GM12878 (cell line): ENCODE measurements around the gene AIRE. TPM values are rescaled to one million over a fixed set of nuclear protein-coding genes. Genes with fewer than 3 reads are reported as not detected.

Source experiments
- ATAC-seq: fragments of 200-7000 bp; cut with Tn5 transposase; 3 replicates; pipeline ENCODE4 v1.9.1; 2020; ENCODE audit warnings: mild to moderate bottlenecking, moderate library complexity
- BruUV-seq: library from RNA; stranded (reverse); fragments of 400-500 nt; replicated peaks from 2 replicates; lab custom pipeline; 2021; lab: Mats Ljungman, UMichigan
- CTCF ChIA-PET: fragments of 300-600 bp; sonication (Branson Sonifier 250); formaldehyde crosslinking; extraction: SDS; loops from one replicate; lab custom pipeline; 2021; ENCODE audit warnings: inconsistent platforms; lab: Yijun Ruan, JAX
- POLR2A ChIA-PET: fragments of 350-600 bp; formaldehyde crosslinking; extraction: SDS; loops from one replicate; lab custom pipeline; 2021; ENCODE audit warnings: inconsistent platforms; lab: Charles Lee
- RAD21 ChIA-PET: fragments of 300-600 bp; sonication (Branson Sonifier 250); formaldehyde crosslinking; loops from one replicate; lab custom pipeline; 2023; ENCODE audit warnings: antibody characterized with exemption; ENCODE audit not compliant: unreplicated experiment; lab: Charles Lee
- SMC1A ChIA-PET: fragments of 300-600 bp; sonication (Branson Sonifier 250); formaldehyde crosslinking; loops from one replicate; lab custom pipeline; 2023; ENCODE audit not compliant: unreplicated experiment, uncharacterized antibody; lab: Charles Lee
- DNase-seq: peaks from one replicate; pipeline ENCODE4 v3.0.0-alpha.2; 2011; ENCODE audit warnings: low read depth, low spot score
- FAIRE-seq: peaks from 3 replicates; lab custom pipeline; 2011; peaks lifted over from hg19 to GRCh38; lab: Jason Lieb, UNC
- H2AFZ ChIP-seq: 2 replicates; pipeline ENCODE4 v1.6.0; 2011; ENCODE audit warnings: low read depth, low read length, control low read depth; ENCODE audit not compliant: control insufficient read depth
- H3K27ac ChIP-seq: 2 replicates; pipeline ENCODE4 v1.5.1; 2011; ENCODE audit warnings: control low read depth; ENCODE audit not compliant: control insufficient read depth, insufficient read depth
- H3K27me3 ChIP-seq, 2 experiments: replicated peaks in 1 of 2; 2 replicates each; pipeline versions ENCODE4 v1.6.0 to v1.6.1; 2011; ENCODE audit warnings: low read length in 1 of 2; ENCODE audit not compliant: control insufficient read depth in 2 of 2, insufficient read depth in 2 of 2
- H3K36me3 ChIP-seq, 2 experiments: 2 replicates each; pipeline ENCODE4 v1.5.1; 2011; ENCODE audit warnings: low read length in 1 of 2; ENCODE audit not compliant: control insufficient read depth in 2 of 2, insufficient read depth in 2 of 2
- H3K4me1 ChIP-seq: 2 replicates; pipeline ENCODE4 v1.6.1; 2011; ENCODE audit warnings: mild to moderate bottlenecking, low read length, moderate library complexity, mixed read lengths; ENCODE audit not compliant: control insufficient read depth, insufficient read depth
- H3K4me2 ChIP-seq: 2 replicates; pipeline ENCODE4 v1.6.0; 2011; ENCODE audit warnings: control low read depth; ENCODE audit not compliant: control insufficient read depth, insufficient read depth
- H3K4me3 ChIP-seq: fragments of 200-600 bp; sonication (generic); 2 replicates; pipeline ENCODE4 v1.5.1; 2016
- H3K79me2 ChIP-seq: 2 replicates; pipeline ENCODE4 v1.6.0; 2011; ENCODE audit warnings: low read length; ENCODE audit not compliant: control insufficient read depth, insufficient read depth
- H3K9ac ChIP-seq: 2 replicates; pipeline ENCODE4 v1.8.0; 2011; ENCODE audit warnings: low read length, control low read depth, mixed read lengths; ENCODE audit not compliant: control insufficient read depth, insufficient read depth
- H3K9me3 ChIP-seq: replicated peaks from 3 replicates; pipeline ENCODE4 v1.5.1; 2011; ENCODE audit warnings: mild to moderate bottlenecking, low read length; ENCODE audit not compliant: control insufficient read depth, insufficient read depth
- H4K20me1 ChIP-seq: 2 replicates; pipeline ENCODE4 v1.6.0; 2011; ENCODE audit not compliant: control insufficient read depth, insufficient read depth
- ASH2L ChIP-seq: fragments of 300-600, 200-600 bp; sonication (generic); IDR thresholded peaks from 2 replicates; pipeline ENCODE4 v1.6.1; 2017; ENCODE audit warnings: low read depth, mild to moderate bottlenecking, borderline replicate concordance
- BHLHE40 ChIP-seq, 2 experiments: fragments of 450-650 bp in 1 of 2; IDR thresholded peaks; 2 replicates each; pipeline ENCODE4 v1.6.1; 2011 to 2017; ENCODE audit warnings: low read depth in 2 of 2, borderline replicate concordance in 1 of 2, improper control_type of control experiment in 1 of 2, low read length in 1 of 2, mild to moderate bottlenecking in 1 of 2
- CHD1 ChIP-seq: IDR thresholded peaks from 2 replicates; pipeline ENCODE4 v1.6.1; 2012; ENCODE audit warnings: low read depth, low read length, improper control_type of control experiment
- IKZF1 ChIP-seq: fragments of 450-650 bp; conservative IDR thresholded peaks from 2 replicates; pipeline ENCODE4 v1.6.1; 2017; ENCODE audit warnings: antibody characterized with exemption, mild to moderate bottlenecking
- IKZF2 ChIP-seq, 2 experiments: fragments of 450-650 bp; IDR thresholded peaks; 2 replicates each; pipeline ENCODE4 v1.6.1; 2017; ENCODE audit warnings: mild to moderate bottlenecking in 2 of 2, moderate library complexity in 2 of 2
- KAT2A ChIP-seq: conservative IDR thresholded peaks from 2 replicates; pipeline ENCODE4 v1.6.1; 2011; ENCODE audit warnings: low read depth, low read length; ENCODE audit not compliant: control insufficient read depth
- NFYB ChIP-seq: IDR thresholded peaks from 2 replicates; pipeline ENCODE4 v1.6.1; 2011; ENCODE audit warnings: low read depth, mild to moderate bottlenecking, low read length, improper control_type of control experiment, moderate library complexity; ENCODE audit not compliant: insufficient read depth
- PML ChIP-seq: IDR thresholded peaks from 2 replicates; pipeline ENCODE4 v1.6.1; 2012; ENCODE audit warnings: low read length, inconsistent platforms
- RBBP5 ChIP-seq: fragments of 200-600 bp; sonication (generic); conservative IDR thresholded peaks from 2 replicates; pipeline ENCODE4 v1.6.1; 2016
- SIN3A ChIP-seq: IDR thresholded peaks from 2 replicates; pipeline ENCODE4 v1.6.1; 2012; ENCODE audit warnings: low read depth, low read length, improper control_type of control experiment
- WRNIP1 ChIP-seq: IDR thresholded peaks from 2 replicates; pipeline ENCODE4 v1.6.1; 2011; ENCODE audit warnings: low read depth, low read length, improper control_type of control experiment, borderline replicate concordance
- WGBS: methylation state at CpG from one replicate; pipeline ENCODE4 v1.1.6; 2016; ENCODE audit warnings: low lambda C conversion rate; ENCODE audit not compliant: insufficient replicate concordance, insufficient coverage; ENCODE audit errors: missing lambda C conversion rate; 5-methylcytosine and 5-hydroxymethylcytosine counted together
- in situ Hi-C: fragments of 300-500 bp; cut with MboI; formaldehyde crosslinking; loops from 9 replicates; pipeline ENCODE4 v1.14.3; 2018; ENCODE audit warnings: mixed read lengths
- intact Hi-C: fragments of 100-400 bp; cut with micrococcal nuclease; formaldehyde crosslinking; loops from one replicate; pipeline ENCODE4 v1.14.2; 2022; ENCODE audit not compliant: unreplicated experiment
- polyA plus RNA-seq, 11 experiments: library from polyadenylated mRNA; depleted of rRNA in 4 of 11; unstranded in 6 of 11; stranded (reverse) in 5 of 11; fragments of >200 nt; fragmentation: Nextera tagmentation in 4 of 11; fragmentation: Illumina TruSeq in 1 of 11; extraction: Ambion mirVana in 4 of 11; extraction: Trizol in 1 of 11; gene quantifications; 1 replicate in 1 of 11; 2 replicates in 10 of 11; pipeline versions ENCODE4 v1.2.1 to v1.2.3, GENCODE V29; 2011 to 2016; ENCODE audit warnings: inconsistent platforms in 2 of 11, missing spikeins in 2 of 11, low read depth in 1 of 11
- total RNA-seq, 4 experiments: library from RNA; depleted of rRNA in 3 of 4; stranded (reverse); fragments of >200 nt in 3 of 4; fragmentation: Illumina TruSeq in 1 of 4; extraction: Trizol in 1 of 4; gene quantifications; 2 replicates each; pipeline versions ENCODE4 v1.2.1 to v1.2.3, GENCODE V29; 2013 to 2021
- TF ChIP-seq, protein P1 (sequence below): IDR thresholded peaks from 2 replicates; pipeline ENCODE4 v1.6.1; 2011; ENCODE audit warnings: low read depth, mild to moderate bottlenecking, low read length, moderate library complexity, borderline replicate concordance; ENCODE audit errors: extremely low read depth
- TF ChIP-seq, protein P2 (sequence below): IDR thresholded peaks from 2 replicates; pipeline ENCODE4 v1.6.1; 2012; ENCODE audit warnings: low read depth, low read length, improper control_type of control experiment

Gene AIRE
- total and polyA plus RNA-seq, 10 of the 15 experiments (the other 5 are each of a cell fraction or from before 2014, with no cell fraction given): 0.05 to 0.10 TPM; not detected in 8

DNA sequence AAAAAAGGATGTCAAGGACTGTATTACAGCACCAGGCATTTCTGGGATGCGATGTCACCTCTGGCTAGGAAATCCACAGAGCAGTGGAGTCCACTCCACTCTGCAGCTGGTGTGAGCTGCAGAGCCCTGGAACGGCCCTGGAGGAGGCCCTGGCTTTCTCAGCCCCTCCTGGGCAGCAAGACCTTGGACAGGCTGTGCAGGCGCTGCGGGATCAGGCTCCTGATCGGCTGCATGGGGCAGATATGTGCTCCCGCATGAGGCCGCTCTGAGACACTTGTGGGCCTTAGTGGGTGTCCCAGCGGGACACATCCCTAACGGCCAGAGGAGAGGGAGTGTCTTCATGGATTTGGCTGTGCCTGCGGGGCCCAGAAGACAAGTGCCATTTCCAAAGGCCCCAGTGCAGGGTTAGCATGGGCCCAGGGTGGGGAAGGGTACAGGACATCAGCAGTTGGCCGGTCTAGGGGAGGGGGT lies 30.1 kb upstream of the AIRE start (continued):
- no peak for TF ChIP-seq KAT2A
- TF ChIP-seq, all 136 proteins: peak for 0

DNA sequence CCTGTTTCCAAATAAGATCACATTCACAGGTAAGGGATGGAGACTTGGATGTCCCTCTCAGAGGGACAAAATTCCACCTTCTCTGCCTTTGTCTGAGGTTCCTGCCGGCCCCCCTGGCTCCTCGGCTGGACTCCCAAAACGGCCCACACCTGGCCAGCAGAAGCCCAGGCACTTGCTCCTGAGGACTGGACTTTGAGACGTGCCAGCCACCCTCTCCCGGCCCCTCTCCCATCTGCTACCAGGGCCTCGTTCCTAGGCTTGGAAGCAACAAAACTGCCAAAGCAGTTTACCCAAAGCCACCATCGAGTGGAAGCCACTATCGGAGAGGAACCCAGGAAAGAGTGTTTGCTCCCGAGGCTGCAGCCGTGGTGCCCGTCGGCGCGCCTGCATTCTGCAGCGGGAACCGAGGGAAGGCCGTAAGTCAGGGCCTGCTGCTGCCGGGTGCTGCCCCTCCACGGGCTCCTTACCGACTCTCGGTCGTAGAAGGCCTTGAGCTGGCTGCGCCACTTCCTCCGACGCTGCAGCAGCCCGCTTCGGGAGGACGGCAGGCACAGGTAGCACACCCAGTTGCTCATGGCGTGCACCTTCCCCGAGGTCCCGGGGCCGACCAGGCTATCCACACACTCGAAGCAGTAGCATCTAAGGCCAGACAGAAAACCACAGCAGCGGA lies 27.5 kb upstream of the AIRE start:
- H3K4me3 ChIP-seq: no peak overlapping the region
- SMC1A ChIA-PET: no interaction called here
- no peak overlapping the region for H2AFZ ChIP-seq
- CTCF ChIA-PET: interaction anchor here (2.7 kb wide), 1 partner anchor 10 kb away, joined by 9 read pairs; no protein-coding TSS in a partner anchor
- no peaks in the 10 kb centered on the region; a peak in 1 of 4 replicates for H3K27me3 ChIP-seq
- FAIRE-seq (no peak), ATAC-seq (no peak), DNase-seq (no peak)
- POLR2A ChIA-PET: no interaction called here
- H3K4me2 ChIP-seq: no peak overlapping the region
- no peak for TF ChIP-seq IKZF2 (IDR thresholded peaks at IDR 0.05)
- TF ChIP-seq IKZF1: no peak
- TF ChIP-seq ASH2L: no peak
- TF ChIP-seq, protein P1, sequence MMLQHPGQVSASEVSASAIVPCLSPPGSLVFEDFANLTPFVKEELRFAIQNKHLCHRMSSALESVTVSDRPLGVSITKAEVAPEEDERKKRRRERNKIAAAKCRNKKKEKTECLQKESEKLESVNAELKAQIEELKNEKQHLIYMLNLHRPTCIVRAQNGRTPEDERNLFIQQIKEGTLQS: no peak
- TF ChIP-seq, protein P2, sequence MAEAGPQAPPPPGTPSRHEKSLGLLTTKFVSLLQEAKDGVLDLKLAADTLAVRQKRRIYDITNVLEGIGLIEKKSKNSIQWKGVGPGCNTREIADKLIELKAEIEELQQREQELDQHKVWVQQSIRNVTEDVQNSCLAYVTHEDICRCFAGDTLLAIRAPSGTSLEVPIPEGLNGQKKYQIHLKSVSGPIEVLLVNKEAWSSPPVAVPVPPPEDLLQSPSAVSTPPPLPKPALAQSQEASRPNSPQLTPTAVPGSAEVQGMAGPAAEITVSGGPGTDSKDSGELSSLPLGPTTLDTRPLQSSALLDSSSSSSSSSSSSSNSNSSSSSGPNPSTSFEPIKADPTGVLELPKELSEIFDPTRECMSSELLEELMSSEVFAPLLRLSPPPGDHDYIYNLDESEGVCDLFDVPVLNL: no peak
- no peak for TF ChIP-seq WRNIP1
- no peak for TF ChIP-seq BHLHE40 (IDR thresholded peaks at IDR 0.05; ENCODE audit: borderline replicate concordance in 1 of 2, low read depth in 2 of 2, low read length in 1 of 2)
- no peak for TF ChIP-seq CHD1
- no peak for TF ChIP-seq NFYB
- no peak for TF ChIP-seq PML
- TF ChIP-seq SIN3A: no peak
- TF ChIP-seq RBBP5: no peak
- no peaks in the 10 kb centered on the region; the same call in 1 of the 2 replicates for H3K4me1 ChIP-seq
- no peaks in the 10 kb centered on the region for H3K36me3 ChIP-seq
- RAD21 ChIA-PET: no interaction called here
- WGBS: 62% methylated on average over 34 of the region's 34 CpGs
- H3K27ac ChIP-seq: no peak overlapping the region
- no peaks in the 10 kb centered on the region for H3K9me3 ChIP-seq
- no peaks in the 10 kb centered on the region for H3K79me2 ChIP-seq
- intact Hi-C loops: no loop called here
- BruUV-seq: no TSS peak
- in situ Hi-C loops: no loop called here
- H4K20me1 ChIP-seq: no peaks in the 10 kb centered on the region
- no peak overlapping the region for H3K9ac ChIP-seq
